Esophagus (tissue), 2 donors: ENCODE data around the gene ACY1. TPM values are rescaled to one million over a fixed set of nuclear protein-coding genes. Genes with fewer than 3 reads are reported as not detected.
"Not testable (repeated sequence)": the region's sequence is repeated elsewhere in the genome, so short reads cannot be mapped to it uniquely, and the experiment has no call there.

ENCODE experiments used
- H3K27ac ChIP-seq, 2 donors: one replicate each; pipeline ENCODE4 v1.5.1; 2013; ENCODE audit warnings: low read depth in 2 of 2, mild to moderate bottlenecking in 2 of 2, inconsistent platforms in 1 of 2, low read length in 1 of 2, moderate library complexity in 1 of 2
- H3K27me3 ChIP-seq, 2 donors: one replicate each; pipeline ENCODE4 v1.6.1; 2013; ENCODE audit warnings: low read length in 2 of 2, control low read depth in 1 of 2, mild to moderate bottlenecking in 1 of 2; ENCODE audit not compliant: insufficient read depth in 2 of 2, control insufficient read depth in 1 of 2
- H3K36me3 ChIP-seq, 2 donors: one replicate each; pipeline ENCODE4 v1.6.1; 2013; ENCODE audit warnings: low read length in 1 of 2; ENCODE audit not compliant: control insufficient read depth in 2 of 2, insufficient read depth in 2 of 2
- H3K4me1 ChIP-seq, 2 donors: one replicate each; pipeline ENCODE4 v1.6.1; 2013; ENCODE audit warnings: low read length in 1 of 2; ENCODE audit not compliant: control insufficient read depth in 2 of 2, insufficient read depth in 2 of 2
- H3K4me3 ChIP-seq, 2 donors: one replicate each; pipeline ENCODE4 v1.5.1; 2013; ENCODE audit warnings: low read length in 2 of 2, mild to moderate bottlenecking in 2 of 2, low read depth in 1 of 2, moderate library complexity in 1 of 2
- H3K9me3 ChIP-seq, 2 donors: one replicate each; pipeline ENCODE4 v1.6.1; 2013; ENCODE audit warnings: mild to moderate bottlenecking in 2 of 2, low read depth in 1 of 2, low read length in 1 of 2, moderate library complexity in 1 of 2; ENCODE audit not compliant: control insufficient read depth in 2 of 2, insufficient read depth in 1 of 2
- WGBS, 2 donors: extraction: QIAGEN DNeasy Blood & Tissue Kit; methylation state at CpG; one replicate each; pipeline ENCODE4 v1.1.7; 2013; 5-methylcytosine and 5-hydroxymethylcytosine counted together
- polyA plus RNA-seq, 2 donors: library from polyadenylated mRNA; stranded (reverse); fragments of 200-250 nt; gene quantifications; one replicate each; pipeline ENCODE4 v1.2.3, GENCODE V29; 2013
- donor health status: healthy with polysubstance abuse.
- donor health status: Bipolar disorder and iron deficiency.

The ACY1 gene
- polyA plus RNA-seq, 2 donors, result 22.4 to 23.2 TPM

- peaks cover 6 to 28% of the 10 kb centered on the region in 2 donors for H3K4me1 ChIP-seq
- no peaks in the 10 kb centered on the region for H3K27me3 ChIP-seq
- peaks cover 0 to 2% of the 10 kb centered on the region in 2 donors for H3K36me3 ChIP-seq
- H3K9me3 ChIP-seq, result no peaks in the 10 kb centered on the region
- H3K27ac ChIP-seq, result peak overlapping the region in 1 of 2 donors; percentile 3
- H3K4me3 ChIP-seq, result no peak overlapping the region
- 98% methylated on average over 10 of the region's 10 CpGs for WGBS, 2 donors
Measured at GRCh38 chr3:51980253-51980652, 3.1 kb upstream of the ACY1 start.

- Histone ChIP-seq H3K9me3 (no peaks in the 10 kb centered on the region), H3K27ac (peak overlapping the region; percentile 91 to 97), H3K27me3 (no peaks in the 10 kb centered on the region), H3K4me1 (peaks cover 6 to 19% of the 10 kb centered on the region in 2 donors), H3K4me3 (peak overlapping the region; percentile 52 to 55), H3K36me3 (peaks cover 0 to 2% of the 10 kb centered on the region in 2 donors)
- WGBS, 2 donors, result 8 to 10% methylated on average over 4 of the region's 4 CpGs
Measured at GRCh38 chr3:51982352-51982837, 940 bp upstream of the ACY1 start.

GRCh38 chr3:51983578-51984268 lies 388 bp downstream of the ACY1 start:
- Histone ChIP-seq H3K4me1 (peaks cover 6 to 14% of the 10 kb centered on the region in 2 donors), H3K27me3 (no peaks in the 10 kb centered on the region), H3K9me3 (no peaks in the 10 kb centered on the region), H3K4me3 (peak overlapping the region; percentile 52 to 55), H3K27ac (peak overlapping the region; percentile 91 to 97), H3K36me3 (peaks cover 0 to 2% of the 10 kb centered on the region in 2 donors)
- 70 to 72% methylated on average over 22 of the region's 22 CpGs for WGBS, 2 donors

- Histone ChIP-seq H3K9me3 (no peaks in the 10 kb centered on the region), H3K4me3 (no peak overlapping the region), H3K36me3 (peaks cover 0 to 2% of the 10 kb centered on the region in 2 donors), H3K4me1 (peaks cover 6 to 14% of the 10 kb centered on the region in 2 donors), H3K27ac (peak overlapping the region; percentile 91 to 97), H3K27me3 (no peaks in the 10 kb centered on the region)
Measured at GRCh38 chr3:51984269-51984647, 923 bp downstream of the ACY1 start.

DNA sequence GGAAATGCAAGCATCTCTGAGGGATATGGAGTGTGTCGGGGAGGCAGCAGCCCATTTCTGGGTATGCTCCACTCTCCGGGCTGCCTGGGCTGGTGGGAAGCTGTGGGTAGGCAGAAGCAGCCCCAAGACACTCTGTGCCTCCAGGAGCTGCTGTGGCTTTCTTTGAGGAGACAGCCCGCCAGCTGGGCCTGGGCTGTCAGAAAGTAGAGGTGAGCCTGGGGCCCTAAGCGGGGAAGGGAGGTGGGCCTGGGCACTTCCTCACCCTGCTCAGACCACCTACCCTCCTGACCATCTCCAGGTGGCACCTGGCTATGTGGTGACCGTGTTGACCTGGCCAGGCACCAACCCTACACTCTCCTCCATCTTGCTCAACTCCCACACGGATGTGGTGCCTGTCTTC lies 1.7 kb downstream of the ACY1 start:
- peaks cover 0 to 2% of the 10 kb centered on the region in 2 donors for H3K36me3 ChIP-seq
- H3K27me3 ChIP-seq, result no peaks in the 10 kb centered on the region
- H3K27ac ChIP-seq, result no peak overlapping the region
- H3K9me3 ChIP-seq, result no peaks in the 10 kb centered on the region
- peaks cover 6 to 14% of the 10 kb centered on the region in 2 donors for H3K4me1 ChIP-seq
- no peak overlapping the region for H3K4me3 ChIP-seq
- WGBS, 2 donors, result 83 to 89% methylated on average over 6 of the region's 6 CpGs

- H3K27me3 ChIP-seq, result no peaks in the 10 kb centered on the region
- no peaks in the 10 kb centered on the region for H3K9me3 ChIP-seq
- H3K4me3 ChIP-seq, result no peak overlapping the region
- H3K4me1 ChIP-seq, result peaks cover 6 to 11% of the 10 kb centered on the region in 2 donors
- WGBS, 2 donors, result 75 to 80% methylated on average over 12 of the region's 12 CpGs
- no peak overlapping the region for H3K27ac ChIP-seq
- H3K36me3 ChIP-seq, result no peaks in the 10 kb centered on the region
Measured at GRCh38 chr3:51986010-51986947, 2.9 kb downstream of the ACY1 start.

DNA sequence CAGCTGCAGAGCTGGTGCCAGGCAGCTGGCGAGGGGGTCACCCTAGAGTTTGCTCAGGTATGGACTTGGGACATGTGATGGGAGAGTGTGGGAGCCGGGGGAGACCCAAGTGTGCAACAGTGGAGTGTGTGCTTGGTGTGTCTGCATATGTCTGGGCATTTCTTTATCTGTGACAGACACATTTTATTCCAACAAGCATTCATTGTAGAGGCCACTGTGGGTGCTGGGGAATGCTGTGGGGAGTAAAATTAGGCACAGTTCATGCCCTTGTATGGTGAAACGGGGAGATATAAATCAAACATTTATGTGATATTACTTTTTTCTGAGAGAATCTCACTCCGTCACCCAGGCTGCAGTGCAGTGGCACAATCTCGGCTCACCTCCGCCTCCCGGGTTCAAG lies 4.2 kb downstream of the ACY1 start:
- Histone ChIP-seq H3K27ac (no peak overlapping the region), H3K4me1 (peaks cover 3 to 8% of the 10 kb centered on the region in 2 donors), H3K4me3 (no peak overlapping the region), H3K36me3 (peaks cover 0 to 7% of the 10 kb centered on the region in 2 donors), H3K9me3 (no peaks in the 10 kb centered on the region), H3K27me3 (no peaks in the 10 kb centered on the region)
- 89 to 91% methylated on average over 7 of the region's 7 CpGs for WGBS, 2 donors

GRCh38 chr3:51988286-51989146 lies 5.2 kb downstream of the ACY1 start:
- H3K27ac ChIP-seq, result no peak overlapping the region
- H3K9me3 ChIP-seq, result no peaks in the 10 kb centered on the region
- 73 to 74% methylated on average over 15 of the region's 15 CpGs for WGBS, 2 donors
- peaks cover 0 to 4% of the 10 kb centered on the region in 2 donors for H3K4me1 ChIP-seq
- H3K4me3 ChIP-seq, result no peak overlapping the region
- no peaks in the 10 kb centered on the region for H3K27me3 ChIP-seq
- H3K36me3 ChIP-seq, result peaks cover 0 to 12% of the 10 kb centered on the region in 2 donors

GRCh38 chr3:51990501-51990971 lies 7.2 kb downstream of the ACY1 start:
- H3K4me3 ChIP-seq, H3K9me3 ChIP-seq, H3K4me1 ChIP-seq, H3K27ac ChIP-seq, H3K27me3 ChIP-seq: not testable (repeated sequence)
- WGBS, 2 donors, result 77 to 79% methylated on average over 35 to 38 of the region's 38 CpGs
- H3K36me3 ChIP-seq, result peaks cover 10 to 24% of the 10 kb centered on the region in 2 donors
